Esophagus muscularis mucosa (tissue), 4 donors: ENCODE measurements around the gene ACTMAP. TPM values are rescaled to one million over a fixed set of nuclear protein-coding genes. Genes with fewer than 3 reads are reported as not detected.
A peak's percentile ranks its signal among the peaks of the same experiment; 100 is the strongest.

Experiments
- DNase-seq: peaks from one replicate; pipeline ENCODE4 v3.0.0-alpha.2; 2017; ENCODE audit errors: extremely low spot score
- H3K27ac ChIP-seq, 4 donors: fragments of 200-600 bp; sonication (generic); replicated peaks in 1 of 4; 1 replicate in 3 of 4; 2 replicates in 1 of 4; pipeline ENCODE4 v1.5.1; 2016 to 2019; ENCODE audit warnings: mild to moderate bottlenecking in 1 of 4
- H3K27me3 ChIP-seq, 4 donors: fragments of 200-600 bp; sonication (generic); one replicate each; pipeline versions ENCODE4 v1.5.1 to v1.6.0; 2016 to 2019
- H3K36me3 ChIP-seq, 4 donors: fragments of 200-600 bp; sonication (generic); one replicate each; pipeline ENCODE4 v1.5.1; 2016 to 2019
- H3K4me1 ChIP-seq, 4 donors: fragments of 200-600 bp; sonication (generic); one replicate each; pipeline ENCODE4 v1.5.1; 2016 to 2019
- H3K4me3 ChIP-seq, 4 donors: fragments of 200-600 bp; sonication (generic); 1 replicate in 2 of 4; 2 replicates in 2 of 4; pipeline ENCODE4 v1.5.1; 2016 to 2019; ENCODE audit warnings: mild to moderate bottlenecking in 4 of 4, moderate library complexity in 1 of 4
- H3K9me3 ChIP-seq, 4 donors: fragments of 200-600 bp; sonication (generic); 1 replicate in 3 of 4; 2 replicates in 1 of 4; pipeline ENCODE4 v1.5.1; 2016 to 2019
- EP300 ChIP-seq: sonication (generic); formaldehyde crosslinking; IDR thresholded peaks from one replicate; pipeline ENCODE4 v1.6.1; 2017; ENCODE audit warnings: antibody characterized with exemption
- POLR2A ChIP-seq: fragments of 450-650 bp; IDR thresholded peaks from one replicate; pipeline ENCODE4 v1.6.1; 2017; ENCODE audit warnings: antibody characterized with exemption, moderate library complexity, mild to moderate bottlenecking, low read depth
- POLR2AphosphoS5 ChIP-seq, 2 donors: sonication (generic); formaldehyde crosslinking; IDR thresholded peaks; one replicate each; pipeline ENCODE4 v1.6.1; 2017; ENCODE audit warnings: antibody characterized with exemption in 2 of 2
- WGBS: methylation state at CpG from one replicate; pipeline ENCODE4 v1.1.5; 2018; 5-methylcytosine and 5-hydroxymethylcytosine counted together
- intact Hi-C: fragments of 100-400 bp; cut with DNase I; formaldehyde crosslinking; loops from one replicate; pipeline ENCODE4 v1.15.1; 2023
- total RNA-seq, 4 donors: library from RNA; depleted of rRNA; stranded (reverse); fragments of >200 nt; gene quantifications; one replicate each; pipeline versions ENCODE4 v1.1.0 to v1.2.1, GENCODE V29; 2016
- TF ChIP-seq, protein P1 (sequence below), 3 experiments: fragments of 200-600 bp in 2 of 3; fragments of 450-650 bp in 1 of 3; sonication (generic) in 2 of 3; IDR thresholded peaks; one replicate each; pipeline ENCODE4 v1.5.1; 2017 to 2019; ENCODE audit warnings: antibody characterized with exemption in 3 of 3, mild to moderate bottlenecking in 2 of 3, moderate library complexity in 1 of 3

ACTMAP gene
- total RNA-seq, 4 donors from 2014 or later: 1.7 to 4.6 (median 3.7) TPM

DNA sequence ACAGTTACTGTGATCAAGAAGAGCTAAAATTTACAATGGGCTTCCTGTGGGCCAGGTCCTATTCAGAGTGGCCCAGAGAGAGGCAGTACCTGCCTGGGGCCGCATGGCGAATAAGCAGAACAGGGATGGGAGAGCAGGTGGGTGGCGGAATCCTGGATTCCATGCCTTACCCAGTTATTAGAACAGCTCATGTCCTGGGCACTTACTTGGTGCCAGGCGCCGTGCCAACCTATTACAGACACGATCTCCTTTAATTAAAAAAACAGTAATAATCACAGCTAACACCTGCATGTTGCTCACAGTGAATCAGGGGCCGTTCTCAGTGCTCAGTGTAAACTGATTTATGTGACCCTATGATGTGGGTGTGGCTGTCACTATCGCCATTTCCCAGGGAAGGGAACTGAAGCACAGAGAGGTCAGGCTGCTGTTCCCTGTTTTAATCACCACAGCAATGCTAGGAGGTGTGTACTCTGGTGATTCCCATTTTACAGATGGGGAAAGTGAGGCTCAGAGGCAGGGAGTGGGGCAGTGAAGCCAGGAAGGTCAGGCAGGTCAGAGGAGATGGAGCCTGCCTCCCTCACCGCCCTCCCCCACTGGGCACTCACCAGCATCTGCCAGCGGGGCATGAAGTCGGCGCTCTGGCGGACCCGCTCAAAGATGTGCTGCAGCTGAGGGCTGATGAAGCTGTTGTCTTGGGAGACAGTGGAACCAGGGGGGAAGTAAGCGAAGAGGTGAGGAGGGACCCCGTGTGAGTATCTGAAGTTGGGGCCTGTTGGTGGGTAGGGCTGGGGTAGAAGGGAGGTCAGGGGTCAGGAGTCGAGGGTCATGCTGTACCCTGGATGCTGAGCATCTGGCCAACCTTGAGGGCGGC is 45.6 kb downstream of the ACTMAP start:
- Histone ChIP-seq H3K36me3 (peaks cover 23 to 97% (median 80%) of the 10 kb centered on the region in 4 donors), H3K27me3 (no peaks in the 10 kb centered on the region), H3K4me1 (peaks cover 12 to 18% (median 13%) of the 10 kb centered on the region in 4 donors), H3K27ac (peak overlapping the region in 1 of 4 donors; percentile 13), H3K9me3 (no peaks in the 10 kb centered on the region), H3K4me3 (no peak overlapping the region)
- TF ChIP-seq POLR2A (no peak), EP300 (no peak), POLR2AphosphoS5 (IDR thresholded peaks at IDR 0.05) (no peak)
- TF ChIP-seq, protein P1, sequence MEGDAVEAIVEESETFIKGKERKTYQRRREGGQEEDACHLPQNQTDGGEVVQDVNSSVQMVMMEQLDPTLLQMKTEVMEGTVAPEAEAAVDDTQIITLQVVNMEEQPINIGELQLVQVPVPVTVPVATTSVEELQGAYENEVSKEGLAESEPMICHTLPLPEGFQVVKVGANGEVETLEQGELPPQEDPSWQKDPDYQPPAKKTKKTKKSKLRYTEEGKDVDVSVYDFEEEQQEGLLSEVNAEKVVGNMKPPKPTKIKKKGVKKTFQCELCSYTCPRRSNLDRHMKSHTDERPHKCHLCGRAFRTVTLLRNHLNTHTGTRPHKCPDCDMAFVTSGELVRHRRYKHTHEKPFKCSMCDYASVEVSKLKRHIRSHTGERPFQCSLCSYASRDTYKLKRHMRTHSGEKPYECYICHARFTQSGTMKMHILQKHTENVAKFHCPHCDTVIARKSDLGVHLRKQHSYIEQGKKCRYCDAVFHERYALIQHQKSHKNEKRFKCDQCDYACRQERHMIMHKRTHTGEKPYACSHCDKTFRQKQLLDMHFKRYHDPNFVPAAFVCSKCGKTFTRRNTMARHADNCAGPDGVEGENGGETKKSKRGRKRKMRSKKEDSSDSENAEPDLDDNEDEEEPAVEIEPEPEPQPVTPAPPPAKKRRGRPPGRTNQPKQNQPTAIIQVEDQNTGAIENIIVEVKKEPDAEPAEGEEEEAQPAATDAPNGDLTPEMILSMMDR (IDR thresholded peaks at IDR 0.05): no peak
- intact Hi-C loops: no loop called here
- DNase-seq: no peak
- 87% methylated on average over 18 of the region's 18 CpGs for WGBS

DNA sequence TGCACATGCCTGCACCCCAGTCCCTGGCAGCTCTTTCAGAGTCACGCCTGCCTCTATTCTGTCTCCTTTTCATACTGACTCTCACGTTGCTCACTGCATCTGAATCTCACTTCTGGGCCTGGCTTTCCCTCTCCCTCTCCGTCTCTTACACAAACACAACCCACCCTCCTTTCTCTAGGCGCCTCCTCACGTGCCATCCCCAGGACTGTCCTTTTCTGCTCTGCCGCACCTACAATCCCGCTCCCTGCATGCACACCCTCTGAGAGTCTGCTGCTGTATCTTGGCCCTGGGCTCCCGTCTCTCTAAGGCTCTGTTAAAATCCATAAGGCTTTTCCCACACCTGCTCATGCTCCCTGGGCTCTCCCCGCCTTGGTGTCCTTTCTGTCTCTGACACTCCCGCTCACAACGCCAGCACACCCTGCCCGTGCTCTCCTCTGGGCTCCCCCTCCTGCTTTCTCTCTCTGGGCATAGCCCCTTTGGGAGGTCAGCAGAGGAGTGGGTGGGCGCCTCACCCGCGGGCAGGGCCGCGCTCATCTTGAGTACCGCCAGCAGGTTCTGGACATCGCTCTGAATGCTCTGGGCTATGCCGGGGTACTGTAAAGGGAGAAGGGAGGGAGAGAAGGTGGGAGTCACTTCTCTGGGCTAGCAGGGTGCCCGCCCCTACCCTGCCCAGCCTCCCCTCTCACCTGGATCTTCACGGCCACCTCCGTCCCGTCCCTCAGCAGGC is 47.1 kb downstream of the ACTMAP start:
- DNase-seq: no peak
- TF ChIP-seq, protein P1 (IDR thresholded peaks at IDR 0.05): no peak
- TF ChIP-seq POLR2A (no peak), POLR2AphosphoS5 (IDR thresholded peaks at IDR 0.05) (no peak), EP300 (no peak)
- H3K36me3 ChIP-seq: peaks cover 22 to 97% (median 76%) of the 10 kb centered on the region in 4 donors
- peaks cover 12 to 18% (median 13%) of the 10 kb centered on the region in 4 donors for H3K4me1 ChIP-seq
- H3K27ac ChIP-seq: peak overlapping the region; percentile 18 to 74 (median 46)
- H3K27me3 ChIP-seq: no peaks in the 10 kb centered on the region
- no peaks in the 10 kb centered on the region for H3K9me3 ChIP-seq
- 84% methylated on average over 24 of the region's 24 CpGs for WGBS
- intact Hi-C loops: no loop called here
- H3K4me3 ChIP-seq: no peak overlapping the region

DNA sequence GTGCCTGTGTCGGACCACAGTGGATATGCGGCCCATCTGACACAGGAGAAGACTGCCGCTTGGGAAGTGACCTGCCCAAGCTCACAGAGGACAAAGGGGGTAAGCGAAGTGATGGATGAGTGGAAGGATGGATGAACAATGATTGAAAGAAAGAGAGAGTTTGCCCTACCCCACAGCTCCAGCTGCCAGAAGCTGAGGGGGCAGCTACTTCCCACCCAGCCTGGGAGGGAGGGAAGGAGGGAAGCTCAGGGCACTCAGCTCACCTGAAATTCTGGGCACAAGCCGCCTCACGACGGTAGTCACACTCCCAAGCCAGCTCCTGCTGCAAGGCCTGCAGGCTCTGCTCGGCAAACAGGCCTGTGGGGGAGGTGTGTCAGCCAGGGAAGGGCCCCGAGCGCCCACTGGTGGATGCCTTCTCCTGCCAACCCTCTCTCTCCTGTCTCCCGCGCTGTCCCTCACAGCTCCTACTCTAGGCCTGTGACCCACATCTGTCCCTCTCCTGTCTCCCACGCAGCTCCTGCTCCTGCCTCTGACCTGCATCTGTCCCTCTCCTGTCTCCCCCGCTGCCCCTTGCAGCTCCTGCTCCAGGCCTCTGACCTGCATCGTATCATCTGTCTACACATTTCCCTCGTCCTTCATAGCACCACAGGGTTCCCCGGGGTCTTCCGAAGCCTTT is 47.8 kb downstream of the ACTMAP start:
- no peak for DNase-seq
- no peaks in the 10 kb centered on the region for H3K9me3 ChIP-seq
- peak overlapping the region; percentile 34 to 74 (median 46) for H3K27ac ChIP-seq
- H3K36me3 ChIP-seq: peaks cover 22 to 94% (median 71%) of the 10 kb centered on the region in 4 donors
- 71% methylated on average over 18 of the region's 18 CpGs for WGBS
- intact Hi-C loops: no loop called here
- no peak overlapping the region for H3K4me3 ChIP-seq
- peaks cover 12 to 18% (median 13%) of the 10 kb centered on the region in 4 donors for H3K4me1 ChIP-seq
- no peaks in the 10 kb centered on the region for H3K27me3 ChIP-seq
- TF ChIP-seq POLR2A: no peak
- no peak for TF ChIP-seq EP300
- no peak for TF ChIP-seq POLR2AphosphoS5 (IDR thresholded peaks at IDR 0.05)
- TF ChIP-seq, protein P1 (IDR thresholded peaks at IDR 0.05): peak; percentile 30 to 65 (median 42)

DNA sequence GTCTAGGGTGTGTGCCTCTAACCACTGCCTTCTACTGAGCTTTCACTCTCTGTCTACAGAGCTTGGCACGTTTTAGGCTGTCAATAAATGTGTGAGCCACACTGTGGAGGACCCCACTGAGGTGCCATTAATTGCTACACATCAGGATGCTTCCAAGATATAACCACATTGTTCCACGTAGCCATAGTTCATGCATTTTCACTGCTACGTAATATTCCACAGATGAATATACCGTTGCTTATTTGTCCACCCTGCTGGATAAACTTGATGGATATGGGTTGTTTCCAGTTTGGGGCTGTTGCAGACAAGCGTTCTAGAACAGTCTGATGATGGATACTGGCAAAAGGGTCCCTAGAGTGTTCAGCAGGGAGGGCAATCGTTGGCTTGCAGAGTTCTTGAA is 48.5 kb downstream of the ACTMAP start:
- no peak overlapping the region for H3K27ac ChIP-seq
- WGBS: 91% methylated on average over 6 of the region's 6 CpGs

More for the DNA sequence above, 48.5 kb downstream of the ACTMAP start:
- Histone ChIP-seq H3K27me3 (no peaks in the 10 kb centered on the region), H3K9me3 (no peaks in the 10 kb centered on the region), H3K36me3 (peaks cover 27 to 94% (median 74%) of the 10 kb centered on the region in 4 donors), H3K4me3 (no peak overlapping the region), H3K4me1 (peaks cover 12 to 18% (median 13%) of the 10 kb centered on the region in 4 donors)
- DNase-seq: no peak
- intact Hi-C loops: no loop called here
- TF ChIP-seq EP300 (no peak), POLR2AphosphoS5 (IDR thresholded peaks at IDR 0.05) (no peak), POLR2A (no peak)
- TF ChIP-seq, protein P1 (IDR thresholded peaks at IDR 0.05): no peak
